Right lung (tissue), 5 donors: ENCODE results near the gene SPECC1L. TPM values are rescaled to one million over a fixed set of nuclear protein-coding genes. Genes with fewer than 3 reads are reported as not detected.

Experiments
- DNase-seq, 2 donors: peaks; one replicate each; pipeline ENCODE4 v3.0.0-alpha.2; 2013
- polyA plus RNA-seq, 5 donors: library from polyadenylated mRNA; unstranded; fragments of 120-200 nt; gene quantifications; one replicate each; pipeline versions ENCODE4 v1.2.1 to v1.2.3, GENCODE V29; 2013; ENCODE audit warnings: inconsistent platforms in 1 of 5, low replicate concordance in 1 of 5; ENCODE audit not compliant: insufficient read length in 5 of 5, insufficient read depth in 1 of 5

Gene SPECC1L
- polyA plus RNA-seq, 5 donors, result 66.3 to 90.2 (median 81.6) TPM

DNA sequence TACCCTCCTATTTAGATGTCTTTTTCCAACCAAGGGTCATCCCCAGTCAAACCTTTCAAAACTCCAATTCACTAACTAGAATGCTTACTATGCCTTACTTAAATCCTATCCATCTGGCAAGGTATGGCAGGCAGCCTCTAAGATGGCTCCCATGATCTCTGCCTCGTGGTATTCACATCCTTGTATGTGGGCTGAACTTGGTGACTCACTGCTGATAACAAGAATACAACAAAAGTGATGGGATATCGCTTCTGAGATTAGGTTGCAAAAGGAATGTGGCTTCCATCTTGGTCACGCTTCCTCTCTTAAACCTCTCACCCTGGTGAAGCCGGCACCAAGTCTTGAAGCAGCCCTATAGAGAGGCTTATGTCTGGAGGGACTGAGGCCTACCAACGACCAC, 194.9 kb downstream of the SPECC1L start:
- DNase-seq, result no peak

GRCh38 chr22:24465975-24466374, 195.3 kb downstream of the SPECC1L start:
- DNase-seq, result no peak

- peak; percentile 55 to 60 for DNase-seq
Observed at GRCh38 chr22:24466716-24467328, 196.2 kb downstream of the SPECC1L start.

GRCh38 chr22:24467340-24467739, 196.7 kb downstream of the SPECC1L start:
- DNase-seq, result no peak

Other genes starting within 250 kb of the SPECC1L start
- 10 to 100 TPM in 3 of 5 donors, 1 to 10 TPM in 2; 6.3 to 21.8 (median 11.5) TPM for gene SUSD2, start 89.3 kb upstream of the SPECC1L start, polyA plus RNA-seq
- 10 to 100 TPM; 11.7 to 15.2 (median 13.1) TPM for gene GGT5, start 25.7 kb upstream of the SPECC1L start, polyA plus RNA-seq
- 10 to 100 TPM; 17.6 to 33.5 (median 29.9) TPM for gene ADORA2A, start 156.8 kb downstream of the SPECC1L start, polyA plus RNA-seq
- gene UPB1, start 224.5 kb downstream of the SPECC1L start, polyA plus RNA-seq, result 1 to 10 TPM in 4 of 5 donors, under 1 TPM in 1; 0.90 to 2.0 (median 1.6) TPM